Common myeloid progenitor, CD34-positive (primary cell): Measurements from ENCODE around the gene CDK16.
A peak's percentile ranks its signal among the peaks of the same experiment; 100 is the strongest.

Experiments
- CTCF ChIA-PET: fragments of 350-600 bp; sonication (Branson Sonifier 250); formaldehyde crosslinking; loops from one replicate; lab custom pipeline; 2021; ENCODE audit warnings: antibody characterized with exemption; lab: Charles Lee
- POLR2A ChIA-PET: fragments of 350-600 bp; sonication (Branson Sonifier 250); formaldehyde crosslinking; loops from one replicate; lab custom pipeline; 2021; ENCODE audit warnings: antibody characterized with exemption; lab: Charles Lee
- DNase-seq, 3 donors: peaks; one replicate each; pipeline versions ENCODE4 v3.0.0 to v3.0.0-alpha.2; 2013
- H3K27ac ChIP-seq, 2 experiments: 1 replicate in 1 of 2; 2 replicates in 1 of 2; pipeline ENCODE4 v1.7.0; 2013; ENCODE audit warnings: inconsistent platforms in 2 of 2, low read length in 2 of 2, mild to moderate bottlenecking in 2 of 2, low read depth in 1 of 2, moderate library complexity in 1 of 2; ENCODE audit not compliant: severe bottlenecking in 2 of 2, insufficient read depth in 1 of 2, poor library complexity in 1 of 2
- H3K27me3 ChIP-seq, 5 experiments: replicated peaks in 2 of 5; 1 replicate in 3 of 5; 2 replicates in 2 of 5; pipeline versions ENCODE4 v1.6.1 to v1.7.0; 2013; ENCODE audit warnings: low read length in 4 of 5, mild to moderate bottlenecking in 2 of 5, moderate library complexity in 2 of 5, inconsistent platforms in 1 of 5; ENCODE audit not compliant: insufficient read depth in 5 of 5, control insufficient read depth in 4 of 5
- H3K36me3 ChIP-seq, 4 experiments: 1 replicate in 2 of 4; 2 replicates in 2 of 4; pipeline versions ENCODE4 v1.6.1 to v1.7.0; 2013; ENCODE audit warnings: low read length in 3 of 4, control low read depth in 1 of 4, mild to moderate bottlenecking in 1 of 4; ENCODE audit not compliant: control insufficient read depth in 4 of 4, insufficient read depth in 4 of 4
- H3K4me1 ChIP-seq, 4 experiments: 1 replicate in 3 of 4; 2 replicates in 1 of 4; pipeline versions ENCODE4 v1.6.1 to v1.7.1; 2013; ENCODE audit warnings: low read length in 3 of 4, mild to moderate bottlenecking in 3 of 4, control low read depth in 1 of 4, inconsistent platforms in 1 of 4, moderate library complexity in 1 of 4; ENCODE audit not compliant: control insufficient read depth in 4 of 4, insufficient read depth in 4 of 4; ENCODE audit errors: control extremely low read depth in 1 of 4
- H3K4me3 ChIP-seq, 7 experiments: 1 replicate in 4 of 7; 2 replicates in 3 of 7; pipeline versions ENCODE4 v1.5.1 to v1.7.0; 2013; ENCODE audit warnings: mild to moderate bottlenecking in 7 of 7, low read length in 6 of 7, moderate library complexity in 6 of 7, inconsistent platforms in 2 of 7, low read depth in 2 of 7, control low read depth in 1 of 7; ENCODE audit not compliant: insufficient read depth in 4 of 7, control insufficient read depth in 1 of 7; ENCODE audit errors: extremely low read depth in 1 of 7
- H3K9me3 ChIP-seq, 5 experiments: 1 replicate in 4 of 5; 2 replicates in 1 of 5; pipeline versions ENCODE4 v1.6.1 to v1.7.1; 2013; ENCODE audit warnings: low read length in 4 of 5, mild to moderate bottlenecking in 2 of 5, inconsistent platforms in 1 of 5, low read depth in 1 of 5, moderate library complexity in 1 of 5; ENCODE audit not compliant: control insufficient read depth in 4 of 5, insufficient read depth in 2 of 5; ENCODE audit errors: control extremely low read depth in 1 of 5
- WGBS: methylation state at CpG from one replicate; pipeline ENCODE4 v1.1.5; 2013; ENCODE audit not compliant: insufficient coverage; 5-methylcytosine and 5-hydroxymethylcytosine counted together

Gene CDK16

GRCh38 chrX:47178337-47178736, 40.1 kb upstream of the CDK16 start:
- no peaks in the 10 kb centered on the region for H3K9me3 ChIP-seq
- ChIA-PET POLR2A (no interaction called here), CTCF (interaction anchor here (0.9 kb wide), 1 partner anchor 10 kb away, joined by 3 read pairs; no protein-coding TSS in a partner anchor)
- H3K27me3 ChIP-seq, result peaks cover 0 to 80% (median 0%) of the 10 kb centered on the region in 5 experiments
- WGBS, result 95% methylated on average over 5 of the region's 5 CpGs
- H3K4me1 ChIP-seq, result no peaks in the 10 kb centered on the region
- H3K4me3 ChIP-seq, result no peak overlapping the region
- DNase-seq, result no peak
- H3K27ac ChIP-seq, result no peak overlapping the region
- peaks cover 3 to 85% (median 50%) of the 10 kb centered on the region in 4 experiments for H3K36me3 ChIP-seq

GRCh38 chrX:47179221-47179927, 39.1 kb upstream of the CDK16 start:
- POLR2A ChIA-PET, result no interaction called here
- H3K36me3 ChIP-seq, result peaks cover 3 to 80% (median 46%) of the 10 kb centered on the region in 4 experiments
- H3K9me3 ChIP-seq, result no peaks in the 10 kb centered on the region
- no peaks in the 10 kb centered on the region for H3K4me1 ChIP-seq
- no peak overlapping the region for H3K4me3 ChIP-seq
- H3K27me3 ChIP-seq, result peaks cover 0 to 77% (median 0%) of the 10 kb centered on the region in 5 experiments
- CTCF ChIA-PET, result interaction anchor here (0.9 kb wide), 1 partner anchor 9 kb away, joined by 3 read pairs; no protein-coding TSS in a partner anchor
- WGBS, result 85% methylated on average over 12 of the region's 14 CpGs
- no peak for DNase-seq
- no peak overlapping the region for H3K27ac ChIP-seq

GRCh38 chrX:47179928-47180255, 38.6 kb upstream of the CDK16 start:
- Histone ChIP-seq H3K27me3 (peaks cover 0 to 77% (median 0%) of the 10 kb centered on the region in 5 experiments), H3K27ac (no peak overlapping the region), H3K4me3 (no peak overlapping the region), H3K36me3 (peaks cover 3 to 80% (median 46%) of the 10 kb centered on the region in 4 experiments), H3K4me1 (no peaks in the 10 kb centered on the region), H3K9me3 (no peaks in the 10 kb centered on the region)
- DNase-seq, result no peak
- ChIA-PET CTCF (interaction anchor here (1.1 kb wide), 1 partner anchor 200 kb away, joined by 3 read pairs; no protein-coding TSS in a partner anchor), POLR2A (no interaction called here)
- 91% methylated on average over 13 of the region's 18 CpGs for WGBS

- no peak for DNase-seq
- no peaks in the 10 kb centered on the region for H3K9me3 ChIP-seq
- H3K27me3 ChIP-seq, result peaks cover 0 to 77% (median 0%) of the 10 kb centered on the region in 5 experiments
- H3K27ac ChIP-seq, result no peak overlapping the region
- peaks cover 3 to 82% (median 44%) of the 10 kb centered on the region in 4 experiments for H3K36me3 ChIP-seq
- ChIA-PET CTCF (interaction anchor here (1.1 kb wide), 1 partner anchor 200 kb away, joined by 3 read pairs; no protein-coding TSS in a partner anchor), POLR2A (no interaction called here)
- H3K4me1 ChIP-seq, result no peaks in the 10 kb centered on the region
- no peak overlapping the region for H3K4me3 ChIP-seq
- 81% methylated on average over 2 of the region's 8 CpGs for WGBS
Measured at GRCh38 chrX:47180346-47180745, 38.1 kb upstream of the CDK16 start.

- DNase-seq, result no peak
- CTCF ChIA-PET, result interaction anchor here (1.1 to 1.3 kb wide), 2 partner anchors 11 to 199 kb away, joined by 3 to 4 read pairs; no protein-coding TSS in a partner anchor
- 91% methylated on average over 9 of the region's 10 CpGs for WGBS
- Histone ChIP-seq H3K4me1 (no peaks in the 10 kb centered on the region), H3K27ac (no peak overlapping the region), H3K4me3 (no peak overlapping the region), H3K36me3 (peaks cover 3 to 82% (median 43%) of the 10 kb centered on the region in 4 experiments), H3K9me3 (no peaks in the 10 kb centered on the region), H3K27me3 (peaks cover 0 to 76% (median 0%) of the 10 kb centered on the region in 5 experiments)
- POLR2A ChIA-PET, result no interaction called here
Measured at GRCh38 chrX:47181301-47181700, 37.2 kb upstream of the CDK16 start.

GRCh38 chrX:47182106-47182700, 36.3 kb upstream of the CDK16 start:
- H3K9me3 ChIP-seq, result no peaks in the 10 kb centered on the region
- WGBS, result 87% methylated on average over 9 of the region's 9 CpGs
- no peak overlapping the region for H3K4me3 ChIP-seq
- no peak for DNase-seq
- H3K36me3 ChIP-seq, result peaks cover 3 to 81% (median 41%) of the 10 kb centered on the region in 4 experiments
- POLR2A ChIA-PET, result no interaction called here
- peaks cover 0 to 73% (median 0%) of the 10 kb centered on the region in 5 experiments for H3K27me3 ChIP-seq
- no peaks in the 10 kb centered on the region for H3K4me1 ChIP-seq
- CTCF ChIA-PET, result interaction anchor here (1.3 kb wide), 1 partner anchor 11 kb away, joined by 4 read pairs; no protein-coding TSS in a partner anchor
- H3K27ac ChIP-seq, result peak overlapping the region in 1 of 2 experiments; percentile 14

GRCh38 chrX:47184486-47184885, 34.0 kb upstream of the CDK16 start:
- no peak for DNase-seq
- ChIA-PET CTCF (no interaction called here), POLR2A (no interaction called here)
- Histone ChIP-seq H3K4me3 (no peak overlapping the region), H3K36me3 (peaks cover 3 to 62% (median 29%) of the 10 kb centered on the region in 4 experiments), H3K4me1 (no peaks in the 10 kb centered on the region), H3K9me3 (no peaks in the 10 kb centered on the region), H3K27me3 (peaks cover 0 to 61% (median 0%) of the 10 kb centered on the region in 5 experiments), H3K27ac (no peak overlapping the region)
- 86% methylated on average over 3 of the region's 4 CpGs for WGBS
